Fibroblast of the aortic adventitia (primary cell): ENCODE measurements around the gene TRAK1. TPM values are rescaled to one million over a fixed set of nuclear protein-coding genes. Genes with fewer than 3 reads are reported as not detected.

Source experiments
- DNase-seq: peaks from one replicate; pipeline ENCODE4 v3.0.0-alpha.2; 2010; ENCODE audit warnings: low read depth
- H3K4me3 ChIP-seq: 2 replicates; pipeline ENCODE4 v1.5.1; 2011; ENCODE audit warnings: low read depth, mild to moderate bottlenecking, control low read depth, low read length, moderate library complexity
- CTCF ChIP-seq: IDR thresholded peaks from 2 replicates; pipeline ENCODE4 v1.5.1; 2011; ENCODE audit warnings: mild to moderate bottlenecking, low read length, control low read depth, inconsistent platforms; ENCODE audit not compliant: insufficient read depth
- total RNA-seq: library from RNA; depleted of rRNA; stranded (reverse); fragments of >200 nt; gene quantifications from 2 replicates; pipeline ENCODE4 v1.2.3, GENCODE V29; 2012; ENCODE audit warnings: low replicate concordance

The TRAK1 gene
- total RNA-seq, 1 donor, result 51.6 TPM

GRCh38 chr3:42130329-42131070 is 39.3 kb downstream of the TRAK1 start:
- no peak for DNase-seq
- TF ChIP-seq CTCF, result no peak
- no peak overlapping the region for H3K4me3 ChIP-seq

GRCh38 chr3:42133500-42134298 is 42.5 kb downstream of the TRAK1 start:
- no peak overlapping the region for H3K4me3 ChIP-seq
- no peak for TF ChIP-seq CTCF
- no peak for DNase-seq

GRCh38 chr3:42134867-42135464 is 43.8 kb downstream of the TRAK1 start:
- no peak for TF ChIP-seq CTCF
- no peak overlapping the region for H3K4me3 ChIP-seq
- DNase-seq, result no peak

- no peak overlapping the region for H3K4me3 ChIP-seq
- DNase-seq, result no peak
- no peak for TF ChIP-seq CTCF
Measured at GRCh38 chr3:42139621-42140453, 48.7 kb downstream of the TRAK1 start.

- no peak overlapping the region for H3K4me3 ChIP-seq
- no peak for DNase-seq
- TF ChIP-seq CTCF, result no peak
Measured at GRCh38 chr3:42140665-42141203, 49.6 kb downstream of the TRAK1 start.

GRCh38 chr3:42143440-42143839 is 52.3 kb downstream of the TRAK1 start:
- H3K4me3 ChIP-seq, result no peak overlapping the region
- DNase-seq, result no peak
- TF ChIP-seq CTCF, result no peak
